Prostate gland (tissue), 2 donors: Measurements from ENCODE around the gene LIN9.

ENCODE experiments used
- POLR2A ChIP-seq: fragments of 450-650 bp; IDR thresholded peaks from one replicate; pipeline ENCODE4 v1.6.1; 2016; ENCODE audit warnings: antibody characterized with exemption, mild to moderate bottlenecking
- POLR2AphosphoS5 ChIP-seq: sonication (generic); formaldehyde crosslinking; IDR thresholded peaks from one replicate; pipeline ENCODE4 v1.6.1; 2017; ENCODE audit warnings: antibody characterized with exemption
- TF ChIP-seq, protein P1 (sequence below), 4 experiments: fragments of 200-600 bp in 2 of 4; fragments of 450-650 bp in 2 of 4; sonication (generic) in 2 of 4; IDR thresholded peaks; 1 replicate in 3 of 4; 2 replicates in 1 of 4; pipeline ENCODE4 v1.5.1; 2016 to 2019; ENCODE audit warnings: antibody characterized with exemption in 4 of 4, mild to moderate bottlenecking in 2 of 4, moderate library complexity in 2 of 4

DNA sequence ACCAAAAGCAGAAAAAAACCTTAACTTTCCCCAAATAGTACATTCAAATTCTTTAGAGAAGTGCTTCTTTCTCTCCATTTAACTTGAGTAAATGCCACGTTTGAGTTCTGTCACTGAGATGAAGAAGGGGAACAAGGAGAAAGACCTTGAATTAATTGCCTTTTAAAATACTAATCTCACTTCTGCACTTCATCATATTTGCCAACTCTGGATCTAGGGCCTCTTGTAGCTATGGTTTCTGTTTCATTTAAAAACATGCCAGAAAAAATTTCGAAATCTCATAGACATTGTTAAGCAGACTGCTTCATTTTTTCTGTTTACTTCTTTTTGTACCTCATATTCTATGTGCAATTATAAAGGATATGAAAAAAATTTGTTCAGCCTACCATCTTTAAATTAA, 60.9 kb downstream of the LIN9 start:
- TF ChIP-seq, protein P1, sequence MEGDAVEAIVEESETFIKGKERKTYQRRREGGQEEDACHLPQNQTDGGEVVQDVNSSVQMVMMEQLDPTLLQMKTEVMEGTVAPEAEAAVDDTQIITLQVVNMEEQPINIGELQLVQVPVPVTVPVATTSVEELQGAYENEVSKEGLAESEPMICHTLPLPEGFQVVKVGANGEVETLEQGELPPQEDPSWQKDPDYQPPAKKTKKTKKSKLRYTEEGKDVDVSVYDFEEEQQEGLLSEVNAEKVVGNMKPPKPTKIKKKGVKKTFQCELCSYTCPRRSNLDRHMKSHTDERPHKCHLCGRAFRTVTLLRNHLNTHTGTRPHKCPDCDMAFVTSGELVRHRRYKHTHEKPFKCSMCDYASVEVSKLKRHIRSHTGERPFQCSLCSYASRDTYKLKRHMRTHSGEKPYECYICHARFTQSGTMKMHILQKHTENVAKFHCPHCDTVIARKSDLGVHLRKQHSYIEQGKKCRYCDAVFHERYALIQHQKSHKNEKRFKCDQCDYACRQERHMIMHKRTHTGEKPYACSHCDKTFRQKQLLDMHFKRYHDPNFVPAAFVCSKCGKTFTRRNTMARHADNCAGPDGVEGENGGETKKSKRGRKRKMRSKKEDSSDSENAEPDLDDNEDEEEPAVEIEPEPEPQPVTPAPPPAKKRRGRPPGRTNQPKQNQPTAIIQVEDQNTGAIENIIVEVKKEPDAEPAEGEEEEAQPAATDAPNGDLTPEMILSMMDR (IDR thresholded peaks at IDR 0.05), result no peak
- TF ChIP-seq POLR2A (no peak), POLR2AphosphoS5 (no peak)
